Endothelial cell of hepatic sinusoid (primary cell): ENCODE data around the gene VARS1.

Source experiments
- in situ Hi-C: cut with HindIII; loops from 2 replicates; pipeline ENCODE4 v1.10.0; 2017; ENCODE audit warnings: low sequenced_read_pairs

VARS1 gene

DNA sequence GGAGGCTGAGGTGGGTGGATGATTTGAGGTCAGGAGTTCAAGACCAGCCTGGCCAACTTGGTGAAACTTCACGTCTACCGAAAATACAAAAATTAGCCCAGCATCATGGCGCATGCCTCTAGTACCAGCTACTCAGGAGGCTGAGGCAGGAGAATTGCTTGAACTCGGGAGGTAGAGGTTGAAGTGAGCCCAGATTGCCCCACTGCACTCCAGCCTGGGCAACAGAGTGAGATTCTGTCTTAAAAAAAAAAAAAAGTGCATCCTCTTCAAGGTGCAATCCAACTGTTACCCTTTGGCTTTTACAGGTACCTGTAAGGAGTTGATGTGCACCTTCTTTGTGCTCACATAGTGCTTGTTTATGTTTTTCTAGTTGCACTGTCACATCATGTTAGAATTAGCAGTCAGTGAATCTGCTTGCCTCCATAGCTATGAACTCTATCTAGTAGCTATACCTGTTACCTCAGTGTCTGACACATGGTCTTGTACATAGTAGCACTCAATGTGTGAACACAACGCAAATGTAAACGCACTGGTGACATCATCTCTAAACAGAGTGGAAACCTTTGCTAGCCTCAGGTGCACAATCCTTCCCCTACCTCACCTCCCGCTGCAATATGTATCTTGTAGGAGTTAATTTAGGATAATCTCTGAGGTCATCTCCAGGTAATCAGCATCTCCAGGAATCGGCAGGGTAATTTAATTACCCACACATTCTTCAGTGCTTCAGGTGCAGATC, 46.1 kb downstream of the VARS1 start:
- in situ Hi-C loops = no loop called here
